ENCODE results near the gene IL15RA.

DNA sequence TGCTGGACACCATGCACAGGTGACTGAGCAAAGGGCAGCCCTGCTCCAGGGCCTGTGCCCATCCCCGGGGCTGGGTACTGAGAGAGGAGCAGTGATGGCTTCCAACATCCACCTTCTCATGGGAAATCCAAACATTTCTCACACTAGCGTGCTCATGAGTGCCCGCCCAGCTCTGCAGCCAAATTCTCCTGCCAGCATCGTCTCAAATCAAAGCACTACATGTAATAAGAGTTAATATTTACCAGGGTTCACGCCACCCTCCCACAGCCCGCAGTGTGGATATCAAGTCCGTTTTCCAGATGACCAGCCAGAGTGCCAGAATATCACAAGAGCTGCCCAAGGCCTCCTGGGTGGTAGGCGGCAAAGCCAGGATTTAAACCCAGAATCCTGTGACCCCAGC is 12.1 kb downstream of the IL15RA start:
- no peak for TF ChIP-seq POLR2A (IDR thresholded peaks at IDR 0.05; ENCODE audit: low read length)
- no peak for TF ChIP-seq GATA1 (IDR thresholded peaks at IDR 0.05; ENCODE audit: low read depth, low read length)

All from erythroblast (primary cell).